MM.1S (cell line): ENCODE measurements around the gene MAP2.

Experiments used
- DNase-seq: peaks from one replicate; pipeline ENCODE4 v3.0.0-alpha.2; 2015
- H2AFZ ChIP-seq: fragments of 300-600 bp; sonication (generic); 2 replicates; pipeline ENCODE4 v1.6.0; 2016; ENCODE audit warnings: antibody characterized with exemption, low read length
- H3F3A ChIP-seq: fragments of 300-600 bp; sonication (generic); 2 replicates; pipeline ENCODE4 v1.6.1; 2016; ENCODE audit warnings: mild to moderate bottlenecking, antibody characterized with exemption, low read length, moderate library complexity, mixed read lengths; ENCODE audit not compliant: insufficient read depth
- H3K27ac ChIP-seq: fragments of 300-600 bp; sonication (generic); 2 replicates; pipeline ENCODE4 v1.5.1; 2016; ENCODE audit warnings: mild to moderate bottlenecking, low read length
- H3K27me3 ChIP-seq: fragments of 300-600 bp; sonication (generic); replicated peaks from 2 replicates; pipeline ENCODE4 v1.6.0; 2016; ENCODE audit warnings: low read length; ENCODE audit not compliant: insufficient read depth
- H3K36me3 ChIP-seq: fragments of 300-600 bp; sonication (generic); replicated peaks from 2 replicates; pipeline ENCODE4 v1.6.1; 2016; ENCODE audit warnings: mild to moderate bottlenecking, low read length, mixed read lengths; ENCODE audit not compliant: insufficient read depth
- H3K4me1 ChIP-seq: fragments of 300-600 bp; sonication (generic); 2 replicates; pipeline ENCODE4 v1.6.1; 2016; ENCODE audit warnings: low read length, mixed read lengths
- H3K4me2 ChIP-seq: fragments of 300-600 bp; sonication (generic); 2 replicates; pipeline ENCODE4 v1.6.0; 2016; ENCODE audit warnings: low read depth, low read length
- H3K4me3 ChIP-seq: fragments of 300-600 bp; sonication (generic); 2 replicates; pipeline ENCODE4 v1.5.1; 2016; ENCODE audit warnings: low read length, mixed read lengths
- H3K79me2 ChIP-seq: fragments of 300-600 bp; sonication (generic); 2 replicates; pipeline ENCODE4 v1.6.1; 2016; ENCODE audit warnings: mixed run types, low read length, mixed read lengths
- H3K9ac ChIP-seq: fragments of 300-600 bp; sonication (generic); 2 replicates; pipeline ENCODE4 v1.6.1; 2016; ENCODE audit warnings: low read length, mixed read lengths
- H3K9me2 ChIP-seq: fragments of 300-600 bp; sonication (generic); replicated peaks from 2 replicates; pipeline ENCODE4 v1.6.1; 2016; ENCODE audit warnings: mild to moderate bottlenecking, low read length, mixed read lengths; ENCODE audit not compliant: insufficient read depth
- H3K9me3 ChIP-seq: fragments of 300-600 bp; sonication (generic); replicated peaks from 2 replicates; pipeline ENCODE4 v1.6.1; 2016; ENCODE audit warnings: mild to moderate bottlenecking, low read length, mixed read lengths; ENCODE audit not compliant: insufficient read depth
- H4K20me1 ChIP-seq: fragments of 300-600 bp; sonication (generic); 2 replicates; pipeline ENCODE4 v1.6.1; 2016; ENCODE audit warnings: mild to moderate bottlenecking, low read length, moderate library complexity, mixed read lengths; ENCODE audit not compliant: insufficient read depth
- EZH2 ChIP-seq: fragments of 300-600 bp; sonication (generic); optimal IDR thresholded peaks from 2 replicates; pipeline ENCODE3; 2017; ENCODE audit warnings: low read depth, mild to moderate bottlenecking, antibody characterized with exemption, low read length, mixed read lengths
- EZH2phosphoT487 ChIP-seq: fragments of 300-600 bp; sonication (generic); IDR thresholded peaks from 2 replicates; pipeline ENCODE4 v1.6.1; 2018; ENCODE audit warnings: antibody characterized with exemption, low read length
- TF ChIP-seq, protein P1 (sequence below): fragments of 300-600 bp; sonication (generic); IDR thresholded peaks from 2 replicates; pipeline ENCODE4 v1.5.1; 2016; ENCODE audit warnings: antibody characterized with exemption, low read length, mixed read lengths

MAP2 gene

GRCh38 chr2:209519906-209520305, 96.1 kb downstream of the MAP2 start:
- TF ChIP-seq EZH2 (no peak), EZH2phosphoT487 (no peak)
- TF ChIP-seq, protein P1, sequence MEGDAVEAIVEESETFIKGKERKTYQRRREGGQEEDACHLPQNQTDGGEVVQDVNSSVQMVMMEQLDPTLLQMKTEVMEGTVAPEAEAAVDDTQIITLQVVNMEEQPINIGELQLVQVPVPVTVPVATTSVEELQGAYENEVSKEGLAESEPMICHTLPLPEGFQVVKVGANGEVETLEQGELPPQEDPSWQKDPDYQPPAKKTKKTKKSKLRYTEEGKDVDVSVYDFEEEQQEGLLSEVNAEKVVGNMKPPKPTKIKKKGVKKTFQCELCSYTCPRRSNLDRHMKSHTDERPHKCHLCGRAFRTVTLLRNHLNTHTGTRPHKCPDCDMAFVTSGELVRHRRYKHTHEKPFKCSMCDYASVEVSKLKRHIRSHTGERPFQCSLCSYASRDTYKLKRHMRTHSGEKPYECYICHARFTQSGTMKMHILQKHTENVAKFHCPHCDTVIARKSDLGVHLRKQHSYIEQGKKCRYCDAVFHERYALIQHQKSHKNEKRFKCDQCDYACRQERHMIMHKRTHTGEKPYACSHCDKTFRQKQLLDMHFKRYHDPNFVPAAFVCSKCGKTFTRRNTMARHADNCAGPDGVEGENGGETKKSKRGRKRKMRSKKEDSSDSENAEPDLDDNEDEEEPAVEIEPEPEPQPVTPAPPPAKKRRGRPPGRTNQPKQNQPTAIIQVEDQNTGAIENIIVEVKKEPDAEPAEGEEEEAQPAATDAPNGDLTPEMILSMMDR = no peak
- no peaks in the 10 kb centered on the region for H3K36me3 ChIP-seq
- no peak overlapping the region for H3K9ac ChIP-seq
- H2AFZ ChIP-seq = no peak overlapping the region
- no peak for DNase-seq
- H3K4me2 ChIP-seq = no peak overlapping the region
- H3F3A ChIP-seq = no peaks in the 10 kb centered on the region
- no peak overlapping the region for H3K27ac ChIP-seq
- no peaks in the 10 kb centered on the region for H3K9me2 ChIP-seq
- H3K79me2 ChIP-seq = no peaks in the 10 kb centered on the region
- peaks cover 11% of the 10 kb centered on the region; the same call in 1 of the 2 replicates for H3K4me1 ChIP-seq
- H4K20me1 ChIP-seq = no peaks in the 10 kb centered on the region
- H3K27me3 ChIP-seq = no peaks in the 10 kb centered on the region
- no peaks in the 10 kb centered on the region for H3K9me3 ChIP-seq
- H3K4me3 ChIP-seq = no peak overlapping the region

DNA sequence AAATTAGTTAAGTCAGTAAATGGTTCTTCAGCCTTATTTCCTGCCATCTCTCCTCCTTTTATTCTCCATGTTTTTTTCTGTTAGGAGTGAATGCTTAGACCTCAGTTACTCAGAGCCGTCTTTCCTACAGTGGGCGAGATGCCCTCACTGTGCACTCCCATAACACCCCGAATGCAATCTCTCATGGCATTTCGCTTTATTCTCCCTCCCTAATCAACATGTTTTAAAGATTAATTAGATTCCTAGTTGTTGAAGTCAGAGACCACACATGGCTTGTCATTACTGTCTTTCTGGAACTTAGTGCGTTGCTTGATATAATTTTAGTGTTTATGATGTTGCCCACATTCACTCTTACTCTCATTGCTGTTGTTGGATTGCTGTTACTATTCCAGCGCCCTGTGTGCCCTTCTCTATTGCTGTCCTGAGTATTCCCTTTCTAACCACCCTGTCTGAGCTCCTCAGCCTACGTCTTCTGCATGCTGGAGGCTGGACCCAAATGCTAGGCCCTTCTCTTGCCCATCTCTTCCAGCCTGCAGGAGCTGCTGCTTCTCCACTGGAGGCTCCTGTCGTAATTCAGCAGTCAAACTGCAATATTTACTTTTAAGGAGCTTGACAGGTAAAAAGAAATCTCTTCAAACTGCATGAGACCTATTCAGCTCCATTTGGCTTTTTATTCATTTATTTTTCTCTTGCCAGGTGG, 99.3 kb downstream of the MAP2 start:
- Histone ChIP-seq H3K27me3 (no peaks in the 10 kb centered on the region), H3F3A (peaks cover 21% of the 10 kb centered on the region), H3K9me2 (no peaks in the 10 kb centered on the region), H2AFZ (no peak overlapping the region), H3K79me2 (no peaks in the 10 kb centered on the region), H3K36me3 (no peaks in the 10 kb centered on the region), H3K9ac (no peak overlapping the region), H3K4me1 (peaks cover 34% of the 10 kb centered on the region), H3K4me3 (no peak overlapping the region), H4K20me1 (no peaks in the 10 kb centered on the region), H3K9me3 (no peaks in the 10 kb centered on the region), H3K27ac (no peak overlapping the region), H3K4me2 (no peak overlapping the region)
- TF ChIP-seq EZH2phosphoT487 (no peak), EZH2 (no peak)
- TF ChIP-seq, protein P1 = no peak
- no peak for DNase-seq

DNA sequence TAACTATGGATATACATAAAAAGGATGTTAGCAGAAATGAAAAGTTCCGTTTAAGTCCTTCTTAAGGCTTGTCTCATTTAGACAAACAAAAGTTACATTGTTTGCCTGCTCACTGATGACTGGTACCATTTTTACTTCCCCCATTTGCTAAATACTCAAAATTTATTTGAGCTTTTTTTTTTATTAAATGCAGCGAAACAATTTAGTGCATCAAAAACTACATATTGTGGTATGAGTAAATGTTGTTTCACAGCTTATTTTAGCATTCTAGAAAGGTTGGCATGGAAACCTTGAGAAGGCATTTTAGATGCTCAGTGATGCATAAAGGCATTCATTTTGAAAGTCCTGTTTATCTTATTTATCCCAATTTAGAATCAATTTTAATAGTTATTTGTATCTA, 100.0 kb downstream of the MAP2 start:
- no peak overlapping the region for H3K9ac ChIP-seq
- no peak for DNase-seq
- peaks cover 21% of the 10 kb centered on the region for H3F3A ChIP-seq
- no peak overlapping the region for H2AFZ ChIP-seq
- no peaks in the 10 kb centered on the region for H3K9me3 ChIP-seq
- H3K27ac ChIP-seq = no peak overlapping the region
- H3K4me3 ChIP-seq = no peak overlapping the region
- H3K79me2 ChIP-seq = no peaks in the 10 kb centered on the region
- no peak overlapping the region for H3K4me2 ChIP-seq
- H3K9me2 ChIP-seq = no peaks in the 10 kb centered on the region
- no peaks in the 10 kb centered on the region for H3K27me3 ChIP-seq
- H3K36me3 ChIP-seq = no peaks in the 10 kb centered on the region
- no peak for TF ChIP-seq EZH2
- TF ChIP-seq, protein P1 = no peak
- no peak for TF ChIP-seq EZH2phosphoT487
- H4K20me1 ChIP-seq = no peaks in the 10 kb centered on the region
- H3K4me1 ChIP-seq = peaks cover 34% of the 10 kb centered on the region
